HFFc6 (cell line): Measurements from ENCODE around the gene ZNF22. TPM values are rescaled to one million over a fixed set of nuclear protein-coding genes. Genes with fewer than 3 reads are reported as not detected.
A peak's percentile ranks its signal among the peaks of the same experiment; 100 is the strongest.

Experiments used
- DNase-seq: peaks from one replicate; pipeline ENCODE4 v3.0.0-alpha.2; 2018
- H3K27ac Mint-ChIP-seq: 2 replicates; pipeline ENCODE4 v1.8.0; 2020; ENCODE audit warnings: mild to moderate bottlenecking, mixed read lengths
- H3K27me3 Mint-ChIP-seq: 2 replicates; pipeline ENCODE4 v1.8.0; 2021; ENCODE audit warnings: mild to moderate bottlenecking, moderate library complexity, mixed read lengths; ENCODE audit not compliant: insufficient read depth
- H3K36me3 Mint-ChIP-seq: 2 replicates; pipeline ENCODE4 v1.8.0; 2021; ENCODE audit warnings: low read depth, mixed read lengths
- H3K4me1 Mint-ChIP-seq: 2 replicates; pipeline ENCODE4 v1.8.0; 2020; ENCODE audit warnings: low read depth, mixed read lengths
- H3K4me3 Mint-ChIP-seq: 2 replicates; pipeline ENCODE4 v1.8.0; 2020; ENCODE audit warnings: mild to moderate bottlenecking, moderate library complexity, mixed read lengths
- H3K9me3 Mint-ChIP-seq: 2 replicates; pipeline ENCODE4 v1.8.0; 2020; ENCODE audit warnings: mild to moderate bottlenecking, mixed read lengths
- CTCF ChIP-seq: fragments of 200-600 bp; sonication (generic); IDR thresholded peaks from 2 replicates; pipeline ENCODE4 v1.5.0; 2021; ENCODE audit warnings: antibody characterized with exemption, mild to moderate bottlenecking
- total RNA-seq, 6 experiments: library from RNA; stranded (reverse); fragmentation: NEBNext Ultra II Directional; extraction: Animal tissue kit (Norgen Biotek cat#: 25700); gene quantifications; 2 replicates in 1 of 6; 3 replicates in 5 of 6; pipeline ENCODE4 v1.2.3, GENCODE V29; 2021

The ZNF22 gene
- total RNA-seq, 6 experiments from 2014 or later, result 7.4 to 15.8 (median 13.2) TPM

- peak; percentile 66 for DNase-seq
- H3K9me3 Mint-ChIP-seq, result no peaks in the 10 kb centered on the region
- no peak for TF ChIP-seq CTCF
- peaks cover 30% of the 10 kb centered on the region for H3K4me1 Mint-ChIP-seq
- peaks cover 1% of the 10 kb centered on the region; the same call in 1 of the 2 replicates for H3K27me3 Mint-ChIP-seq
- peak within 1 kb of the TSS; percentile 90 for H3K4me3 Mint-ChIP-seq
- H3K36me3 Mint-ChIP-seq, result peaks cover 15% of the 10 kb centered on the region
- peak within 1 kb of the TSS; percentile 71 for H3K27ac Mint-ChIP-seq
Observed at GRCh38 chr10:44959247-44960087, 41.3 kb upstream of the ZNF22 start, which contains the start of gene RASSF4. Gene RASSF4, plus strand, starts transcription at chr10:44959802. Its CDS starts 10,401 bp downstream, at chr10:44970203.

DNA sequence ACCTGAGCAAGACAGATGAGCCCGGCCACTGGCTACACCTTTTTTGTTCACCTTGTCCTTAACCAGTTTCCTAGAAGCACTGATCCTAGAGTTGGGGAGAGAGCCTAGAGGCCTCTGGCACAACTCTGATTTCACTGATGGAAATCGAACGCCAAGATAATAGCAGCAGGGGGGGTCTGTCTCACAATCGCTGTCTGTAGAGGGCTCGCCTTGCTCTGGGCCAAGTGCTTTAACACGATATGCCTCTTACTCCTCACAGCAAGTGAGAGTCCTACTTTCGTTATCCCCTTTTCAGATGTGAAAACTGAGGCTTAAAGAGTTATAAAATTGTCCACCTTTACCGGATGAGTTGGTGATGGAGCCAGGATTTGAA is 40.6 kb upstream of the ZNF22 start:
- Mint-ChIP-seq H3K27ac (no peak overlapping the region), H3K4me3 (peak overlapping the region; percentile 90), H3K9me3 (no peaks in the 10 kb centered on the region), H3K4me1 (peaks cover 34% of the 10 kb centered on the region), H3K36me3 (peaks cover 15% of the 10 kb centered on the region), H3K27me3 (peaks cover 1% of the 10 kb centered on the region; the same call in 1 of the 2 replicates)
- no peak for DNase-seq
- TF ChIP-seq CTCF, result no peak

- peak overlapping the region; percentile 90 for H3K4me3 Mint-ChIP-seq
- peaks cover 13% of the 10 kb centered on the region for H3K36me3 Mint-ChIP-seq
- peaks cover 1% of the 10 kb centered on the region; the same call in 1 of the 2 replicates for H3K27me3 Mint-ChIP-seq
- DNase-seq, result no peak
- H3K9me3 Mint-ChIP-seq, result no peaks in the 10 kb centered on the region
- H3K4me1 Mint-ChIP-seq, result peaks cover 34% of the 10 kb centered on the region
- H3K27ac Mint-ChIP-seq, result no peak overlapping the region
- no peak for TF ChIP-seq CTCF
Observed at GRCh38 chr10:44960482-44961229, 40.1 kb upstream of the ZNF22 start.

GRCh38 chr10:44961230-44961571 is 39.5 kb upstream of the ZNF22 start:
- Mint-ChIP-seq H3K4me3 (no peak overlapping the region), H3K27me3 (peaks cover 1% of the 10 kb centered on the region; the same call in 1 of the 2 replicates), H3K36me3 (peaks cover 9% of the 10 kb centered on the region), H3K4me1 (peaks cover 40% of the 10 kb centered on the region), H3K9me3 (no peaks in the 10 kb centered on the region), H3K27ac (no peak overlapping the region)
- DNase-seq, result no peak
- TF ChIP-seq CTCF, result no peak

DNA sequence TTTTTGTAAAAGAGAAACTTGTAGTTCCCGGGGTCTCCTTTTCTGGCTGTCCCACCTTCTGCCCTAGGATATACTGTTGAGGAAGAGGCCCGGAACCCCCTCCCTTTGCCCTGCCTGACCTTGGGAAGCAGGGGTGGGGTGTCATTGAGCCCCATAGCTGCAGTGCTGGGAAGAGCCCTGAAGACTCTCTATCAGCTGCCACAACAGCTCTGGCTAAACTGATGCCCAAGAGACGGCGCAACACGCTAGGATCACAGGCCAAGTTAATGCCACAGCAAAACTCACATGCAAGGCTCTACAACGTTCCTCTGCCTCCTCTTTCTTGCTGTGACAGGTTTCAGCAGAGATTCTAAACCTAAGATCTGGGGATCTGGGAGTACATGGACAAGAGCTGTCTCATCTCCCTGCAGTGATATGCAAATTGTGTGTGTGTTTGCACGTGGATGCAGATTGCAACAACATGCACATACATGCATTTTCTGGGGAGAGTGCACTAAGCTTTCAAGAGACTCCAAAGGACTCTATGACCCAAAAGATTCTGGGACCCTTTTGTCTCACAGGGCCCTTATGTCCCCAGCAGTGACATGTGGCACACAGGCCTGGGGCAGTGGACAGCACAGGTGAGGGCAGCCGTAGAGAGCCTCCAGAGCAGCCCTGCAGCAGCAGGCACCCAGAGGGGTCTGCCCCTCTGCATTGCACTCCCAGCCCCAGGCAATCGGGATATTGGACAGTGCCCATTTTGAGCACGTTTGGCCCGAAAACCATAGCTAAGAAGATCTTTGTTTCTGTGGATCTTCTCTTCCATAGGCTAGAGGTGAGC is 38.6 kb upstream of the ZNF22 start:
- peaks cover 1% of the 10 kb centered on the region; the same call in 1 of the 2 replicates for H3K27me3 Mint-ChIP-seq
- no peak for TF ChIP-seq CTCF
- H3K27ac Mint-ChIP-seq, result no peak overlapping the region
- H3K4me3 Mint-ChIP-seq, result no peak overlapping the region
- no peaks in the 10 kb centered on the region for H3K9me3 Mint-ChIP-seq
- DNase-seq, result no peak
- H3K4me1 Mint-ChIP-seq, result peaks cover 45% of the 10 kb centered on the region
- 0 out of 2 replicates have a peak, but pooled peaks cover under 1% of the 10 kb centered on the region for H3K36me3 Mint-ChIP-seq
